Left ventricle myocardium superior (tissue), 1 donor: ENCODE results near the gene CCDC157. TPM values are rescaled to one million over a fixed set of nuclear protein-coding genes. Genes with fewer than 3 reads are reported as not detected.

Source experiments
- ATAC-seq: fragments of 200-7000 bp; cut with Tn5 transposase; one replicate; pipeline ENCODE4 v1.9.1; 2020; ENCODE audit warnings: mild to moderate bottlenecking, moderate library complexity
- DNase-seq: peaks from one replicate; pipeline ENCODE4 v3.0.0-alpha.2; 2020
- intact Hi-C: fragments of 100-400 bp; cut with micrococcal nuclease; formaldehyde crosslinking; loops from one replicate; pipeline ENCODE4 v1.11.0; 2022
- total RNA-seq: library from RNA; stranded (reverse); fragmentation: NEBNext Ultra II Directional; extraction: Animal tissue kit (Norgen Biotek cat#: 25700); gene quantifications from one replicate; pipeline ENCODE4 v1.2.1, GENCODE V29; 2021
- donor health status: DM: no; HTN: yes; CAD: no; lungs with severe emphysema.

Gene CCDC157
- total RNA-seq, 1 donor from 2014 or later: 0.37 TPM

DNA sequence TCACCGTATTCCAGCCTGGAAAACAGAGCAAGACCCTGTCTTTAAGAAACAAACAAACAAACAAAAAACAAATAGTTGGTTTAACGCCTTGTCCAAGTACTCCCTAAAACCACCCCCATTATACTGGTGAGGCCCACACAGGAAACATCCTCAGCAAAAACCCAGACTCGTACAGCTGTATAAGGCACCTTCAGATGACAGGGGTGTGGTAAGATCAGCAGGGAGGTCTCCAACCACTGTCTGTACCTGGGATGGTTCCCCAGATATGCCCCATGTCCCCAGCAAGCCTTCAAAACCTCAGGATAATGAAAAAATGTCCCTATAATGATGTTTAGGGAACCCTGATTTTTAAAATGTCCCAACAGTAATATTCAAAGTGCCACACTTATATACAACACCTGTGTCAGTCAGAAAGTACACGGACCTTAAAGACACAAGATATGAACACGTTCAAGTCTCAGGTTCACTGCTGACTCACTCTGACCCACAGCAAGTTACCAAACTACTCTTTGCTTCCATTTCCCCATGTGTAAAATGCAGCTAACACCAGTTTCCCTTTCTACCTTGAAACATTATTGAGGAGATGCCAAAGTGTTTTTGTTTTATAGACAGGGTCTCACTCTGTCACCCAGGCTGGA, 9.4 kb upstream of the CCDC157 start:
- ATAC-seq (no peak), DNase-seq (no peak)

DNA sequence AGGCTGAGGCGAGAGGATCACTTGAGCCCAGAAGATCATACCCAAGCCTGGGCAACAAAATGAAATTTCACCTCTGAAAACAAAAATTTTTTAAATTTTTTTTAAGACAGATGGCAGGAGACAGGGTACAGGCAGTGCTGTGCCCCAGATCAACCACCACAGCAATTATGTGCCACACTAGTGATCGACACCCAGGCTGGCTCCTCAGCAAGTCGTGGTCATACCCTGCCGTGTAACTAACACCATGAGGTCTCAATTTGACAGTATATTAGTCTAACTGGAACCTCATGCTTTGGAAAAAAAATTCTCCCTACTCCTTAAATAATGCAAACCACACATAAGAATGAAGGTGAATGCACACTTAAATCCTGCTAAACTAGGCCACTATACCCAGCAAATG, 8.4 kb upstream of the CCDC157 start:
- ATAC-seq (no peak), DNase-seq (no peak)
- intact Hi-C loops: loop anchor here (10.0 kb wide), 1 partner anchor 54 kb away; no protein-coding TSS in a partner anchor

More for the DNA sequence above, 9.4 kb upstream of the CCDC157 start:
- intact Hi-C loops: loop anchor here (10.0 kb wide), 1 partner anchor 53 kb away; no protein-coding TSS in a partner anchor

DNA sequence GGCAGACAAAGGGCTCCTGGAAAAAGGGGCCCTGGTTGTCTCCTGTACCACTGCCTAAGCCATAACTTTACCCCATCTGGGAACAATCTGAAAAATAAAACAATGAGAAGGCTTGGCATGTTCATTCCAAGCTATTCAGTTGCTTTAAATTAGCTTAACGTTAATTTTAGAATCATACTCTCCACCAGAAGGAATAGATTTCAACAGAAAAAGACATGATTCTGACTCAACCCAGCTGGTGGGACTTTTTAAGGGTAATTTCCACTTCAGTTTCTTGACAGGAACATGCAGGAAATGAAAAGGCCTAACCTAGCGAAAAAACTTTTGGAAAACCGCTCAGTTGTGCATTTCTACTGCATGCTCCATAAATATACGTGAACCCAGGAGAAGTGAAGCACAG, 8.0 kb upstream of the CCDC157 start:
- no peak for DNase-seq

DNA sequence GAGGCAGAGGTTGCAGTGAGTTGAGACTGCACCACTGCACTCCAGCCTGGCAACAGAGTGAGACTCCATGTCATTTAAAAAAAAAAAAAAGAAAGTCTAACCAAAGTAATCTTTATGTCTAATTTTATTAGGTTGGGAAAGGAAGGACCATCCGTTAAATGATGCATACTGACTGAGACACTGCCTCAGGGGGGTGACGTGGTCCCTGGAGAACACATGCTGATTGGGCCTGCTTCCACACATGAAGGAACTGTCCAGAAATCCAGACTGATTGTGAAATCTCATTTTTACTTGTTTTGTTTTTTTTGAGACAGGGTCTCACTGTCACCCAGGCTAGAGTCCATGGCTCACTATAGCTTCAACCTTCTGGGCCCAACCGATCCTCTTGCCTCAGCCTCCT, 5.6 kb upstream of the CCDC157 start:
- intact Hi-C loops: no loop called here
- ATAC-seq (no peak), DNase-seq (no peak)

More for the DNA sequence above, 8.0 kb upstream of the CCDC157 start:
- no peak for ATAC-seq
- intact Hi-C loops: loop anchor here (10.0 kb wide), 1 partner anchor 54 kb away; no protein-coding TSS in a partner anchor

DNA sequence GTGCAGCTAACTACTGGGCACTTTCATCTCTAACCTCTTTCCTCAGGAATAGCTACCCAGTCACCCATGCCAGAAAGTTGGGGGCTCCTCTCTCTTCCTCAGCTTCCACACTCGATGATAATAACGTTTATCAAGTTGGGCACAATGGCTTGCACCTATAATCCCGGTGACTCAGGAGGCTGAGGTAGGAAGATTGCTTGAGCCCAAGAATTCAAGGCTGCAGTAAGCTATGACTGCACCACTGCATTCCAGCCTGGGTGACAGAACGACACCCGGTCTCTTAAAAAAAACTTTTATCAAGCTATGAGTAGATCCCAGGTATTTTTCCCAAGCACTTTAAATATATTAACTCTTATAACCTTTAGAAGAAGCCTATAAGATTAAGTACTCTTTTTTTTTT, 2.2 kb upstream of the CCDC157 start:
- ATAC-seq: no peak
- intact Hi-C loops: no loop called here
- DNase-seq: no peak

DNA sequence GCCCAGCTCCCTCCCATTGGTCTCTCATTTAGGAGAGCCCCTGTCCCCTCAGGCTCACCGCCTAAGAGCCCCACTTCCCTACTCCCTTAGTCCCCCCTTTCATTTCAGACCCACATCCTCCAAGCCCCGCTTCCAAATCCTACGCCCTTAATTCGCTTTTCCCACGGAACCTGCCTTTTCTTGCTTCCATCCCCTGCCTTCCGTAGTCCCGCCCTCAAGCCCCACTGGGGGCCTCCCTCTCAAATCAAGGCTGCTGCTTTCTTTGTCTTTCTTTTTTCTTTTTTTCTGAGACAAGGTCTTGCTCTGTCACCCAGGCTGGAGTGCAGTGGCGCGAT, 396 bp downstream of the CCDC157 start:
- intact Hi-C loops: no loop called here
- ATAC-seq (no peak), DNase-seq (no peak)

DNA sequence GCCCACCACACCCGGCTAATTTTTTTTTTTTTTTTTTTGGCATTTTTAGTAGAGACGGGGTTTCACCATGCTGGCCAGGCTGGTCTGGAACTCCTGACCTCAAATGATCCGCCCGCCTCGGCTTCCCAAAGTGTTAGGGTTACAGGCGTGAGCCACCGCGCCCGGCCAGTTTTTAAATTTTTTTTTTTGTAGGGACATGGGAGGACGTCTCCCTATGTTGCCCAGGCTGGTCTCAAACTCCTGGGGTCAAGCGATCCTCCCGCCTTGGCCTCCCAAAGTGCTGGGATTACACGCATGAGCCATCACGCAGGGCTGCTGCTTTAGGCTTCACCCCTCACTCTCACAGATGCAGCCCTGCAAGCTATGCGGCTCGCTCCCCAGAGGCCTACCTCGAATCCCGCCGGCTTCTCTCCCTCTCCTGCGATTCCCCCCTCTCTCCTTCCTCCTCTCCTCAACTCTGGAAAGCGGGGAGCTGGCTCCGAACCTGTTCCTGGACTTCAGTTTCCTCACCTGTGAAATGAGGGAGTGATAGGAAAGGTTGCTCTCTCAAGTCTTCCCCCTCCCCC, 926 bp downstream of the CCDC157 start:
- DNase-seq (no peak), ATAC-seq (no peak)
- intact Hi-C loops: no loop called here

DNA sequence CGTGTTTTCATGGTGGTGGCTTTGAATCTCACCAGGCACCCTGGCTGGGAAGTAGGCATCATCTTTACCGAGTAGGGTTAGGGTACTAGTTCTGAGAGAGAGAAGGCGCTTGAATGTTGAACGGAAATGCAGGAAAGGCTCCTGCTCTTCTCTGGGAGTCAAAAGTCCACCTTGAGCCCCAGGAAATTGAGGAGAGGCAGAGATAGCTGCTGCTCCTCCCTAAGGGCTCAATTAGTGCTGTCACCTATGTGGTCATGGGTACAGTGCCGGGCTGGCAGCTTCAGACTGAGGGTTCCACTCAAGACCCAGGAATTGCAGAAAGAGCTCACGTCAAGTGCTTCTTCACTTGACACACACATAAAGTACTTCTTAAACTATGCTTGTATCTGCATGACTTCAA, 1.7 kb downstream of the CCDC157 start:
- intact Hi-C loops: no loop called here
- ATAC-seq (no peak), DNase-seq (no peak)

DNA sequence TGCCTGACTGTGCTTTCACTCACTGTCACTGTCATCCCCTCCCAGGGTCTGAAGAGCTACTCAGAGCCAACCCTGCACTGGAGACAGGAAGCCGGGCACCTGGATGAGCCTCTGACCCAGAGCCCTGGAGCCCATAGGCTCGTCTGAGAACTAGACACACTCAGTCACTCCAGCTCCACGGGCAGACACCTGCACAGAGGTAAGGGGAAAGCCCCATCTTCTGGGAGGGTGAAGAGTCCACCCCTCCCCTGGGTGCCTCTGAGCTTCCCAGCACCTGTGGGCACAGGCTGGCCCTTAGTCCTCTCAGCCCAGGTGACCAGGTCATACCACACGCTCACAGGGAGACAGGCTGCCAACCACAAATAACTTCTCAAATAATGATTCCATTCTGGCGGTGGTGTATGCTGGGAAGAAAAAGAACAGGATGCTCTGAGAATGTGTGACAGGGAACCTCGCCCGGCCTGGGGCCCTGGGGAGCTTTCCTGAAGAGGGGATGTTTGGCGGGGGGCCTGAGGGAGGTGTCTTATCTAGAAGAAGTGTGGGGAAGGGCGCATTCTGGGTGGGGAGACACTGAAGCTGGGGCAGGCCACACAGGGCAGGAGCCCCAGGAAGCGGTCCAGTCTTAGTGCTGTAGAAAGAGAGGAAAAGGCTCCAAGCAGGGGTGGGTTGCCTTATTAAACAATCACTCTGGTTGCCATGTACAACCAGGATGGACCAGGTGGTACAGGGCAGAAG, 5.3 kb downstream of the CCDC157 start:
- no peak for DNase-seq

DNA sequence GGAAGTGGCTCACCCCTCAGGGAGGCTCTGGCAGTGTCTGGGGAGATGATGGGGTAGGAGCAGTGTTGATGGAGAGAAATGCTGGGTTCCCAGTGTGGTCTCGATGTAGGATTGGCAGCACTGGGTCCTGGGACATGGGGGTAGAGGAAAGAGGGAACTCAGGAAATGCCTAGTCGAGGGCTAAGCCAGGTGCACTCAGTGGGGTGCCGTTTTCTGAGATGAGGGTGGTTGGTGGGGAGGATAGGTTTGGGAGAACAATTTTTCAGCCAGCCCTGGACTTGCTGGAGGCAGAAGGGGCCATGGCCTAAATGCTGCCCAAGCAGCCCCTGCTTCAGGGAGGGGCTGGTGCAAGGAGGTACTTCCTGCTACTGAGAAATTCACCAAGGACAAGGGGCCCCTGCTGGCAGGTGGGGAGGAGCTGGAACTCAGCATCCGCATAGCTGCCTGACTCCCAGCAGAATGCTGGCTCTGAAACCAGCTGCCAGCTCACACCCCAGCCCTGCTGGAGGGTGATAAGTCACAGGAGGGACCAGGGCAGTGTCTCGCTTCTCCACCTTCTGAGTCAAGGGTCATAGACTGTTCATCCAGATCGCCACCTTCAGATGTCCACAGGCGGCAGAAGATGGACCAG, 6.0 kb downstream of the CCDC157 start:
- intact Hi-C loops: no loop called here
- DNase-seq (no peak), ATAC-seq (no peak)

More for the DNA sequence above, 5.3 kb downstream of the CCDC157 start:
- ATAC-seq: no peak
- intact Hi-C loops: no loop called here

DNA sequence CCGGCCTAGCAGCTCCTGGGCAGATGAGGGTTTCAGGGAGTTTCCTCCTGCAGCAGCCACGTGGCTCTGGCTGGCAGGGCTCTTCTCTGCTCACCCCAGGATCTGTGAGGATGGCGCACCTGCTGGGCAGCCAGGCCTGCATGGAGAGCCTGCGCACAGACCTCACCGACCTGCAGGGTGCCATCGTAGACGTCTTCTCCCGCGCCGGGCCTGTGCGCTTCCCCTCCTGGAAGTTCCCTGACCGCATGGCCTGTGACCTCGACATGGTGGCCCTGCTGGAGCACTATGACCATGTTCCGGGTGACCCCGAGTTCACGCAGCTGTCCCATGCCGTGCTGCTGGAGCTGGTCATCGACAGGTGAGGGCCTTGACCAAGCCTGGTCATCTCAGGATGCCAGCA, 9.1 kb downstream of the CCDC157 start:
- no peak for DNase-seq
- intact Hi-C loops: no loop called here
- ATAC-seq: no peak

DNA sequence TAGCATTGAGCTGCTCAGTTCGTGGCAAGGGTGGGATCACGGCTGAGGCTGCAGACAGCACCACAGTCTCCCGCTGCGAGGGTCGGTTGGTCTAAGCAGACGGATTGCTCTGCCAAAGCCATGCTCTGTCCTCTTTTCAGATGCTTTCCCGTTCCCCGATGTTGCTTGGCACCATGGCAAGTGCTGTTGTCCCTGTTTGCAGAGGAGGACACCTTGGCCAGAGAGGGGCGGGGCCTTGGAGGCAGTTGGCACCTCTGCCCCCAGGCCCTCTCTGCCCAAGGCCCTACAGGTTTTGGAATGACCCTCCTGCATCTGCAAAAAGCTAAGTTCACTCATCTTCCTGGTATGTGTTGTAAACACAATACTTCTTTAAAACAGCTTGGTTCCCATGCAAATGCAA, 11.6 kb downstream of the CCDC157 start:
- intact Hi-C loops: no loop called here
- DNase-seq (no peak), ATAC-seq (no peak)

DNA sequence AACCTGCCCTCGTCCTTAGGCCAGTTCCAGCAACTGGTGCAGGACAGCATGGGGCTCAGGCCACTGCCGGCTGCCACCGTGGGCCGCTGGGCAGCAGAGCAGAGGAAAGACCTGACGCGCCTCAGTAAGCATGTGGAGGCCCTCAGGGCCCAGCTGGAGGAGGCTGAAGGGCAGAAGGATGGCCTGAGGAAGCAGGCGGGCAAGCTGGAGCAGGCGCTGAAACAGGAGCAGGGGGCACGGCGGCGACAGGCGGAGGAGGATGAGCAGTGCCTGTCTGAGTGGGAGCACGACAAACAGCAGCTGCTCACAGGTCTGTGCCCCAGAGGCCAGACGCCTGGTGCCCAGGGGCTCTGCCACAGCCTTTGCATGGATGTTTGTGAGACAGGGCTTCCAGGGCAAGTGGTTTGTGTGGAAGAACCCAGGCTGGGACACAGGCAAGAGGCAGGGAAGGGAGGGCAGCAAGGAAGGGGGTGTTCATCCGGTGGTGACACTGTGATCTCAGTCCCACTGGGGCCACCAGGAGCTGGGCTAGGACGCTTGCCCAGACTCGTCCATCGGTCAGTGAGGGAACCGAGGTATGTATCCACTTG, 13.9 kb downstream of the CCDC157 start:
- intact Hi-C loops: no loop called here
- no peak for ATAC-seq
- DNase-seq: no peak

DNA sequence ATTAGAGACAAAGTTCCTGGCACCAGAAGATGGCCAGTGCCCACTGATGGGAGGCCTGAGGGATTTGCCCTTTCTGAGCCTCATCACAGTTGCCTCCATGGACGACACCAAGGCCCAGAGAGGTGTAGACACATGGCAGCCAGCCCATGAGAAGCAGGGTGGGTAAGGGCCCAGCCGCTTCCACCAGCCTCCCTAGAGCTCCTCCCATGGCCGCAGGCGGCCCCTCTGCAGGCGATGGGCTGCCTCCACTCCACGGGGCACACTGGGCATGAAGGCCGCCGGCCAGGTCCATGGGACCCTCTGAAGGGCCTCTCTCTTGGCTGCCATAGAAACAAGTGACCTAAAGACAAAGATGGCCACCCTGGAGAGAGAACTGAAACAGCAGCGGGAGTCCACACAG, 14.5 kb downstream of the CCDC157 start:
- DNase-seq (no peak), ATAC-seq (no peak)
- intact Hi-C loops: no loop called here

DNA sequence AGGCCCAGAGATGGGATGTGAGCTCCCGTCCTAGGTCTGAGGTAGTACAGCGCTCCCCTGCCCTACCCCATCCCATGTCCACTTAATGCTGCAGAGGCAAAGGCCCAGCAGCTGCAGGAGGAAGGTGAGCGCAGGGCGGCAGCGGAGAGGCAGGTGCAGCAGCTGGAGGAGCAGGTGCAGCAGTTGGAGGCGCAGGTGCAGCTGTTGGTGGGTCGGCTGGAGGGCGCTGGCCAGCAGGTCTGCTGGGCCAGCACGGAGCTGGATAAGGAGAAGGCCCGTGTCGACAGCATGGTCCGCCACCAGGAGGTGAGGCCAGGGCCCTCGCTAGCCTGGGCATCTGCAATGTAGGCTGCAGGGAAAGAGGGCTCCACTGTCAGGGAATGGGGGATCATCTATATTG, 15.2 kb downstream of the CCDC157 start:
- intact Hi-C loops: no loop called here
- DNase-seq: no peak
- no peak for ATAC-seq

DNA sequence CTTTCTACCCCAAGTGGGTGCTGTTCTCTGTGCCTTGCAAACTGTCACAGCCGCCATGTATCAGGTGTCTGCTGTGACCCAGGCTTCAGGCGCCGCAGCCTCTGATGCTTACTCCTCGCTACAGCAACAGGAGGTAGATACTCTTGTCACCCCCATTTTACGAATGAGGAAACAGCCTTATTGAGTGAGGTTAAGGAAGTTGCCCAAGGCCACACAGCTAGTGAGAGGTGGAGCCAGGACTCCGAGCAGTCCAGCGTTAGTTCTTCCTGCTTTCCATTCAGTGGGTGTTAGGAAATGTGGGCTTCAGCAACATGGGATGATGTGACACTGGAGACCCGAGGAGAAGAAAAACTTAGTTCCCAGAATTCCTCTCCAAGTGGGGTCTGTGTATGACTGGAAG, 16.1 kb downstream of the CCDC157 start:
- DNase-seq (no peak), ATAC-seq (no peak)
- intact Hi-C loops: no loop called here

DNA sequence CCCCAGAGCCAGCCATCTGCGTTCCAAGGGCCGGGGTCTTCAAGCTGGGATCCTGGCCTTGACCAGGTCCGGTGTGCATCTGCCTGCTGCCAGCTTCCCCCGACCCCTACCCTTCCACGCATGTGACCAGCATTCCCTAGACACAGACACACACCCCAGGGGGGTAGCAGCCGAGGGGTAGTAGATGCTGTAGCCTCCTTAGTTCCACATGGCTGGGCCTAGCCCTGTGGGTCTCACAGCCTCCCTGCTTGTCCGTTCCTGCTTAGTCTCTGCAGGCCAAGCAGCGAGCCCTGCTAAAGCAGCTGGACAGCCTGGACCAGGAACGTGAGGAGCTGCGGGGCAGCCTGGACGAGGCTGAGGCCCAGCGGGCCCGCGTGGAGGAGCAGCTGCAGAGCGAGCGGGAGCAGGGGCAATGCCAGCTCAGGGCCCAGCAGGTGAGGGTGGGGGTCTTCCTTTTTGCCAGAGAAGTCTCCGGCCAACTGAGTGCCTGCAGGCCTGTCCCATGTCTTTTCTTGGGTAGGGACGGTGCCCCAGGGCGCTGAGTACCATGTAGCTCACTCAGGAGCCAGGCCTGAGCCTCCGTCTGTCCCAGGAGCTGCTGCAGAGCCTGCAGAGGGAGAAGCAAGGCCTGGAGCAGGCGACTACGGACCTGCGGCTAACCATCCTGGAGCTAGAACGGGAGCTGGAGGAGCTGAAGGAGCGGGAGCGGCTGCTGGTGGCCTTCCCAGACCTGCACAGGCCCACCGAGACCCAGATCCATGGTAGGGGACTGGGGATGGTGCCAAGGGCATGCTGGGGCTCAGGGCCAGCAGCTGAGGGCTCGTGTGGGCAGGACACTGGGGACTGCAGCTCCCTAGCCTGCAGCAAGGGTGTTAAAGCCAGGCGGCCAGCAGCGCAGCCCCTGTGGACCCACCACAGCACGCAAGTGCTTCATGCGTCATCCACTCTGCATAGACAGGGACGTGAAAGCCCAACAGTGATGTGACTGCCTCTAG, 16.8 kb downstream of the CCDC157 start:
- intact Hi-C loops: no loop called here
- DNase-seq (no peak), ATAC-seq (no peak)

DNA sequence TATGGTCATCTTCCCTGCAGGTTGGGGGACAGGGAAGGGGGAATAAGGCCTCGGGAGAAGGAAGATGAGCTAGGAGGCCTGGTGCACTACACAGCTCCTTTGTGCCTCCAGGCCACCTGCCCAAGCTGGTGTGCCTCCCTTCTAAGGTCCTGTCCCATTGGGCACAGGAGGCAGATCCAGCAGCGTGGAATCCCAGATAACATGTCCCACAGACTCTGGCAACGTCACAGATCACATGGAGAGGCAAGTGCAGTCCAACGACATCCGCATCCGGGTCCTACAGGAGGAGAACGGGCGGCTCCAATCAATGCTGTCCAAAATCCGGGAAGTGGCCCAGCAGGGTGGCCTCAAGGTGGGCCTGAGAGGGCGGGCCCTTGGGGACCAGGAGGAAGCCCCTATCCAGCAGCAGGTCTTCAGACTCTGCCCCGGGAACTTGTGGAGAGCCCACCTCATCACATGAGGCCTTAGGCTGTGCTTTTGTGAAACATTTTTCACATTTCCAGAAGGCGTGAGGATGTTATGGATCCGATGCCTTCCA, 18.6 kb downstream of the CCDC157 start:
- no peak for ATAC-seq

More for the DNA sequence above, 18.6 kb downstream of the CCDC157 start:
- no peak for DNase-seq
- intact Hi-C loops: no loop called here
